WTC11 (cell line): Measurements from ENCODE around the gene ELN.

Source experiments
- NR2C2 ChIP-seq: sonication (generic); formaldehyde crosslinking; IDR thresholded peaks from 2 replicates; pipeline ENCODE4 v1.8.0; 2022; ENCODE audit warnings: mild to moderate bottlenecking, missing genetic modification reagents
- SP1 ChIP-seq: sonication (generic); formaldehyde crosslinking; conservative IDR thresholded peaks from 2 replicates; pipeline ENCODE4 v1.8.1; 2022; ENCODE audit warnings: missing genetic modification reagents
- TF ChIP-seq, protein P1 (sequence below): fragments of 200-600 bp; IDR thresholded peaks from 2 replicates; pipeline ENCODE4 v1.8.0; 2022; ENCODE audit warnings: antibody characterized with exemption

DNA sequence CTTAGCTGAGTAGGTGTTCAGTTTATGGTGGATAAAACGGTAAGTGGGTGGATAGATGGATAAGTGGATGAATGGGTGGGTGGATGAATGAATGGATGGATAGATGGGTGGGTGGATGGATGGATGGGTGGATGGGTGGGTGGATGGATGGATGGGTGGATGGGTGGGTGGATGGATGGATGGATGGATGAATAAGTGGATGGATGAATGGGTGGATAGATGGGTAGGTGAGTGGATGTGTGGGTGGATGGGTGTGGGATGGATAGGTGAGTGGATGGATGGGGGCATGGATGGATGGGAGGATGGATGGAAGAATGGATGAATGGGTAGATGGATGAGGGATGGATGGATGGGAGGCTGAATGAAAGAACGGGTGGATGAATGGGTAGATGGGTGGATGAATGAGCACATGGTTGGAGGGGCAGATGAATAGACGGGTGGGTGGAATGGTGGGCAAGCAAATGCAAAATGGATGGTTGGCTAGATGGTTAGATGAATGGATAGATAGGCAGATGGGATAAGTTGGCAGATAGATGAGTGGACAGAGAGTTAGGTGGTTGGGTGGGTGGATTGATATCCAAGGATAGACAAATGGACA is 25.7 kb downstream of the ELN start:
- TF ChIP-seq NR2C2 (CRISPR knock-in tag) (no peak), SP1 (CRISPR knock-in tag) (no peak)
- TF ChIP-seq, protein P1, sequence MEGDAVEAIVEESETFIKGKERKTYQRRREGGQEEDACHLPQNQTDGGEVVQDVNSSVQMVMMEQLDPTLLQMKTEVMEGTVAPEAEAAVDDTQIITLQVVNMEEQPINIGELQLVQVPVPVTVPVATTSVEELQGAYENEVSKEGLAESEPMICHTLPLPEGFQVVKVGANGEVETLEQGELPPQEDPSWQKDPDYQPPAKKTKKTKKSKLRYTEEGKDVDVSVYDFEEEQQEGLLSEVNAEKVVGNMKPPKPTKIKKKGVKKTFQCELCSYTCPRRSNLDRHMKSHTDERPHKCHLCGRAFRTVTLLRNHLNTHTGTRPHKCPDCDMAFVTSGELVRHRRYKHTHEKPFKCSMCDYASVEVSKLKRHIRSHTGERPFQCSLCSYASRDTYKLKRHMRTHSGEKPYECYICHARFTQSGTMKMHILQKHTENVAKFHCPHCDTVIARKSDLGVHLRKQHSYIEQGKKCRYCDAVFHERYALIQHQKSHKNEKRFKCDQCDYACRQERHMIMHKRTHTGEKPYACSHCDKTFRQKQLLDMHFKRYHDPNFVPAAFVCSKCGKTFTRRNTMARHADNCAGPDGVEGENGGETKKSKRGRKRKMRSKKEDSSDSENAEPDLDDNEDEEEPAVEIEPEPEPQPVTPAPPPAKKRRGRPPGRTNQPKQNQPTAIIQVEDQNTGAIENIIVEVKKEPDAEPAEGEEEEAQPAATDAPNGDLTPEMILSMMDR, result no peak
